NCI-H2107 (cell line): Measurements from ENCODE around the gene CFDP1.

ENCODE experiments used
- DNase-seq: peaks from one replicate; lab custom pipeline; 2025; lab: John Stamatoyannopoulos, UW

CFDP1 gene

DNA sequence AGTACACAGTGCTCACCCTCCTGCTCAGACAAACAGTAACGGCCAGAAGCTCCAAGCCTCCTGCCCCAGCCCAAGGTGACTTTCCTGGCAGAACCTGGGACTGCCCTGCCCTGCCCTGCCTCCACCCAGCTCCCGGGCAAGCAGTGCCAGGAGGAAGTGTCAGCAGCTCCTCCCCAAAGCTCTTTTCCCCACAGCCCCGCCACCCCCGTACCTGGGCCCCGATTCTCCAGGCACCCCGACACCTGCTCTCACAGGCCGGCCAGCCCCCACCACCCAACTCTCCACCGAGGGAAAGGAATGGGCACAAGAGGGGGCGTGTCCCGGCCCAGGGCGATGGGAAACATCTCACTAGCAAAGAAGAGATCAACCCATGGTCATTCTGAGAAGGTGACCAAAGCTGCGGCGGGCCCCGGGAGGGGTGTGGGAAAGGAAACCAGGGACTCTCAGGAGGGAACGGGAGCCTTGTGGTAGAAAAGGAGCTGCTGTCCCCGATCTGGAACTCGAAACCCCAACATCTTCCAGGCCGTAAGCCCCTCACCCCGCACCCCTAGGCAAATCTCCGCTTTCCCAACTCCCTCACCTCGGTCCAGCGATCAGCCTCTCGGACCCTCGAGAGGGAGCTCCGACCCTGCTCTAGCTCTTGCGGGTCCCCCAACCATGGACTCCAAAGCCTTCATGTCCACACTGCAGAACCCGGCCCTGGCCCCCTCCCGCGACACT, 183.1 kb downstream of the CFDP1 start:
- DNase-seq, result no peak

DNA sequence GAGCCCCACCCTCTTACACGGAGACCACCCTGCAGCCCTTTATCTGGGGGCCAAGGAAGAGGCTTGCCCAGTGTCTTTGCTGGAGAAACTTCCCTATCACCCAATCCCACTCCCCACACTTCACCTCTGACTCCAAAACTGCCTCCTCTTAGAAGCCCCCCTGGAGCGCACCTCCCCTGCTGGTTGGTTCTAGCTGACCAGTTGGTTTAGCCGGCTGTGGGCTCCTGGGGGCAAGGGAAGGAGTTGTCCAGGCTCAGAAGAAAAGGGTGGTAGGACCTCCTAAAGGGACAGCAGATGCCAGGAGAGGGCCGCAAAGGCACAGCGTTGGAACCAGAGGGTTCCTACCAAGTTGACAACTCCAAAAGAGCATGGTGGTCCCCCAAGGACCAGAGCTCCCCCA, 183.9 kb downstream of the CFDP1 start:
- no peak for DNase-seq

DNA sequence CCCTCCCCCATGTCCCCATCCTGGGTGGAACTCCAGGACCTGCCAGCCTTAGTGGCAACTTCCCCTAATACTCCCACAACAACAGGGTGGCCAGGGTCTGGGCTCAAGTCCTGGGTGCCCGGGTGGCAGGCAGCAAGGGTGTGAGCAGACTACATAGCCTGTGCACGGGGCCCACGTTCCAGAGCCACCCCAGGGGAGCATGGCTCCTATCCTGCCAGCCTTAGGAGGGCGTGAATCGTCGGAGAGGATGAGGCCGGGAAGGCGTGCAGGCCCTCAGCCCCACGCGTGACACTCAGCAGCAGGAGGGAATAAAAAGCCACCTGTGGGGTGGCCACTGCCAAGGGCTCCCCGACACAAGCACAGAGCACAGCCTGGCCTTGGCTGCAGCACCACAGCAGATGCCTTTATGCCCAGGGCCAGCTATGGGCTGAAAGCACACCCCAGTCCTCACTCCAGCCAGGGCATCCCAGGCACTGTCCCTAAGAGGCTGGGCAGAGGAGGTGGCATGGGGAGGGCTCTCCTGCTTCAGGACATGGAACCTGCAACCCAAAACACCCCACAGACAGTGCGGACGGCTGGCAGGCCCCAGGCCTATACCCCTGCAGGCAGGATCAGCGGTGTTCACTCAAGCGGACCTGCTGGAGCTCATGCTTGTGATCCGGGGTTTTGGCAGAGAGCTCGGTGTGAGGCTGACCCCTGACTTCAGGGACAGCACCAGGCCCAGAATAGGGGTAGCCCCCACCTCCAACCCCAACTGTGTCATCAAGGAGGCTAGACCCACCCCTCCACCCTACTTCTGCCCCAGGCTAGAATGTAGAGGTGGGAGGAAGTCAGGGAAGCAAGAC, 184.5 kb downstream of the CFDP1 start:
- DNase-seq, result no peak

DNA sequence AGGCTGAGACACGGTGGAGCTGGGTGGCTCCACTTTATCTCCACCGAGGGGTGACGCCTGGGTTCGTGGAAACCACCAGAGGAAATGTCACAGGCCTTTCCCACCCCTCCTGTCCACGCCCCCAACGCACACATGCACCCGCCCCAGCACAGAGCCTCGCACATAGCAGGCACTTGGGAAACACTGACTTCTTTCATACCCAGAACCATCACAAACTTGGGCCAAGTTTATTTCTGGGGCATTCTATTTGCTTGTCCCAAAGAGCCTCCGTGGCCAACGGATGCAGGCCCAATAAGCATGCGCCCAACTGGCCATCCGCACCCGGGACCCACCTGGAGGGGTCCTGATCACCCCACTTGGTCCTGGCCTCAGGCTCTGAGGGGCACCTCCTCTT, 185.2 kb downstream of the CFDP1 start:
- DNase-seq, result no peak

DNA sequence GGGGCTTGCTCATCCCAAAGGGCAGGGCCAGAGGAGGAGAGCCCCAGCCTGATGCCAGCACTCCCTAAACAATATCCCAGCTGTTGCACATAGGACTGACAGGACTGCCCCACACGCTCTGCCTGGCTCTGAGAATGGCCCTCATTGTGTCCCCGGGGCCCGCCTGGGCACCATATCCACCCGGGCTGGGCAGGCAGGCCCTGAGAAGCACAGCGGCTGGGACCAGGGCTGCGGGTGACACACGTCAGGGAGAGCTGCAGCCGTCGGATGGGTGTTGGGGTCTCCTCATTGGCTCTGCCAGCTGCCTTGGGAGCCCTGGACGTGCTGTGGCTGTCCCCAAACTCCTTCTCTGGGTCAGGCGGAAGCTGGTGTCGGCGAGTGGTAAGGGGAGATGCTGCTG, 186.1 kb downstream of the CFDP1 start:
- no peak for DNase-seq

DNA sequence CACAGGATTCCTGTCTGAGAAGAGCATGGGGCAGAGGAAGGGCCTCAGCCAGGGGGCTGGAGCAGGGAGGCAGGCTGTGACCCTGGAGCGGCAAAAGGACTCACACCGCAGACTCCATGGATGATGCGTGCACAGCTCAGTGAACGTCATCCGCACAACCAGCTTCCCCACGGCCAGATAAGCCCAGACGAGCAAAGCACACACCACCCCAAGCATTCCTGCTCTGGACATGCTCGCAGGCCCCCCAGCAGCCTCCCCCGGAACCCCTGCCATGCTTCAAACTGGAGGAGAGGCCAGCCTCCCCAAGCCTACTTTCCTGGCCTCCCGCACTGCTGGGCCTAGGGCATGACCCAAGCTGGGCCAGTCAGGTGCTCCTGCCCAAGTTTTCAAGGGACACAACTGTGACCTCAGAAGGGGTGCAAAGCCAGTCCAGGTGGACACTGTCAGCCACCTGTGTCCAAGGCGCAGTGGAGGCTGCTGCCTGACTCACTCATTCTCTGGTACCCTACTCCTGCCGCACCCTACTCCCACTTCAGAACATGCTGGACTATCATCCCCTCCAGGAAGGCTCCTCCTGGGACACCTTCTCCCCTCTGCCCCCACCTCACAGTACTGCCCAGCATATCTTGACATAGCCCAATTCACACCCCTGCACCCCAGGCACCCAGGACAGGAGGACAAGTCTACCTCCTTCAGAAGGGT, 186.6 kb downstream of the CFDP1 start:
- no peak for DNase-seq

DNA sequence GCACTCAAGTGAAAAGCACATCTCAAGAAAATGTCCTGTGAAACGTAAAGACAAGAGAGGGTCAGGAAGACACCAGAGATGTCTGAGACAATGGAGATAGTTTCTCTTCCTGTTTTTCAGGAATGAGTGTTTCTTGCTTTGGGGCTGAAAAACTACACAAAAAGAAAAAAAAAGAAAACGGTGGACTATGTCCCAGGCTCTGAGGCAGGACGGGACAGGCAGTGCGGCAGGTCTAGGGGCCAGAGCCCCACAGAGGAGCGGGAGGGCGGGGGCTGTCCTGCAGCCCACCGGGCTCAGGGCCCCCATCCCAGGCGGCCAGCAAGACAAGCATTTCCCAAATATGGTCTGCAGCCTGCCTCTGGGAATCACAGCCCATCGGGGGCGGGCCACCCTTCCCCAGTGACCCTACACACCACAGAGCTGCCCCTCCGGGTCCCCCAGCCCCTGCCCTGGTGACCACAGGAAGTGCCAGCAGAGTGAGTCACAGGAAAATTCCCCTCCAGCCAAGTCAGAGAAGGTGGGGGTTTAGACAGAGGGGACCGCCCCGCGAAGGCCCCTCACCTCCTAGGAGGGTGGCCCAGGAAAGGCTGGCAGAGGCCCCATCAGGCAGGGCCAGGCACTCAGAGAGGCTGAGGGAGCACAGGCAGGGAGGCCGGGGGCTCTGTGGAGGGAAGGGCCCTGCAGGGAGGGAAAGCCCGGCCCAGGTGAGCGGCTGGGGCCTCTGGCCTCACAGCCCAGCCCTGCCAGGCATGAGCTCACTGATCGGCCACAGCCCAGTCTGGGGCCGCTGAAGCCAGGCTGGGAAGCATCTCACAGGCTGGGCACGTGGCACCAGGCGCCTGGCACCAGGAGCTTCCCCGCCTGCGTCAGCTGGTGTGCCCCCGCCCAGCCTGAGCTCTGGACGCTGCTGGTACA, 188.2 kb downstream of the CFDP1 start:
- DNase-seq, result no peak

DNA sequence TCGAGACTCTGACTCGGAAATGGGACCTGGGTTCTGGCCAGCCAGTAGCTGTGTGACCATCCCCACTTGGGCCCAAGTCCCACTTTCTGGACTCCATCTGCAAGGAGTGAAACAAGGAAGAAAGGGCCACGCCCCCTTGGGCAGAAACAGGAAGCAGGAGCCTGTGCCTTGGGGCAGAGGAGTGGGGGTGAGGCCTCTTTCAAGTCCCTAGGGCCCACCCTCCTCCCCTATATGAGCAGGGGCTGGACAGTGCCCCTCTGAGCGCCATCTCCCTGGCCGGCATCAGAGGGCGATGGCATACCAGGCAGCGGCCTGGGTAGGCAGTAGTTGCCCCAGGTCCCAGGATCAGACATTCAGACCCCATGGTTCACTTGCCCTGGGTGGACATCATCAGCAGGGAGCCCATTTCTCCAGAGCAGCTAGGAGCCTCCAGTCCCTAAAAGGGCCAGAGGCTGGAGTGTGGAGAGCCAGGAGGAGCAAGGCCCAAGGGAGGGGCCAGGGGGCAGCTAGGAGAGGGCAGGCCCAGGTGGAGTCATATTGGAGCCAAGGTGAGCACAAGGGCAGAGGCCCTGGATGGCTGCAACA, 189.0 kb downstream of the CFDP1 start:
- DNase-seq, result no peak
